HEK293T (cell line): ENCODE data around the gene NPC1L1.

Source experiments
- BHLHE40 ChIP-seq: fragments of 450-650 bp; IDR thresholded peaks from 2 replicates; pipeline ENCODE4 v1.6.1; 2016; ENCODE audit warnings: mild to moderate bottlenecking, moderate library complexity, borderline replicate concordance
- CTBP1 ChIP-seq: fragments of 450-650 bp; IDR thresholded peaks from 2 replicates; pipeline ENCODE4 v1.6.1; 2016; ENCODE audit warnings: borderline replicate concordance
- HDGF ChIP-seq: fragments of 450-650 bp; IDR thresholded peaks from 2 replicates; pipeline ENCODE4 v1.6.1; 2017; ENCODE audit warnings: antibody characterized with exemption, borderline replicate concordance
- SP1 ChIP-seq: fragments of 450-650 bp; IDR thresholded peaks from 2 replicates; pipeline ENCODE4 v1.6.1; 2017
- SUZ12 ChIP-seq: fragments of 450-650 bp; IDR thresholded peaks from 2 replicates; pipeline ENCODE4 v1.6.1; 2016; ENCODE audit warnings: mild to moderate bottlenecking
- TARDBP ChIP-seq: fragments of 450-650 bp; IDR thresholded peaks from 2 replicates; pipeline ENCODE4 v1.6.1; 2016

- TF ChIP-seq TARDBP (no peak), CTBP1 (no peak), SUZ12 (no peak), BHLHE40 (no peak), SP1 (no peak), HDGF (no peak)
These were observed 63.9 kb downstream of the NPC1L1 start for GRCh38 chr7:44477063-44477830.
